ENCODE measurements around the gene MPL.
"Not testable (repeated sequence)": the region's sequence is repeated elsewhere in the genome, so short reads cannot be mapped to it uniquely, and the experiment has no call there.

MPL gene

DNA sequence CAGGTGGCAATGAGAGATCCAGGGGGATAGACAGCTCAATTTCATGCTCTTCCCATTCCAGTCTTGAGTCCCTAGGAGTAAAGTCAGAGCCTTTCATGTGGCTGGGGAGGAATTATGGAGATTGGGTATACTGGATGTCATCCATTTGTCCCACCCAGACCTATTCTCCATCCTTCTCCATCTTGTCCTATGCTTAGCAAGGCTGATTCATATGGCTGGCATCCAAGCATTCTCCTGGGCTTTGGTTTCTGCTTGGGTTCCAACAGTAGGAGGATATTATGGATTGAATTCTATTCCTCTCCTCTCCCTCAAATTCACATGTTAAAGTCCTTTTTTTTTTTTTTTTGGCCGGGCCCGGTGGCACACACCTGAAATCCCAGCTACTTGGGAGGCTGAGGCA lies 17.3 kb downstream of the MPL start:
- DNase-seq (ENCODE audit: low spot score) = no peak

DNA sequence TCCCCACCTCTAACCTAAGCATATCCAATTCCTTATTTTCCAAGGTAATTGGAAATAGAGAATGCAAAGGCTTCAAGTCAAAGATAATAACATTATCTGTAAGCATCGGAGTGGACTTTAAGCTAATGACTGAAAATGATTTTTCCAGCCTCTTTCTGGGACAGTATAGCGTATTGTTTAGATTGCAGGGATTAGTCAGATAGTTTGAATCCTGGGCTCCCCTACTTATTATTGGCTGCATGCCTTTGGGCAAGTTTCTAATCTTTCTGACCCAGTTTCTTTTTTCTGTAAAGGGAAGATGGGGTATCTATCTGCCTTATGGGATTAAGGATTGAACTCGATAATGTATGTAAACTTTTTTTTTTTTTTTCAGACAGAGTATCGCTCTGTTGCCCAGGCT lies 19.6 kb downstream of the MPL start:
- no peak for DNase-seq (ENCODE audit: low spot score)

GRCh38 chr1:43358121-43358745 lies 20.6 kb downstream of the MPL start:
- DNase-seq (ENCODE audit: low spot score) = peak; percentile 60

- peak; percentile 93 for DNase-seq (ENCODE audit: low spot score)
These were observed 21.4 kb downstream of the MPL start, which contains the start of gene CDC20 for GRCh38 chr1:43358746-43359693. Gene CDC20, plus strand, starts transcription at chr1:43358981. Its CDS starts 235 bp downstream, at chr1:43359216.

DNA sequence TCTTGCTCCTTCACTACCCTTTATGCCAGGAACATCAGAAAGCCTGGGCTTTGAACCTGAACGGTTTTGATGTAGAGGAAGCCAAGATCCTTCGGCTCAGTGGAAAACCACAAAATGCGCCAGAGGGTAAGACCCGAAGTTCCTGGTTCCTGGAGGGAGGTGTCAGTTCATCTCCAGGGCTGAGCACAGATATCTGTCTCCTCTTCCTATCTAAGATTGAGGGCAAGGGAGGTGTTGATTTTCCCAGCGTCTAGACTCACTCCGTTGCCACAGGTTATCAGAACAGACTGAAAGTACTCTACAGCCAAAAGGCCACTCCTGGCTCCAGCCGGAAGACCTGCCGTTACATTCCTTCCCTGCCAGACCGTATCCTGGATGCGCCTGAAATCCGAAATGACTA lies 22.1 kb downstream of the MPL start:
- DNase-seq (ENCODE audit: low spot score) = no peak

DNA sequence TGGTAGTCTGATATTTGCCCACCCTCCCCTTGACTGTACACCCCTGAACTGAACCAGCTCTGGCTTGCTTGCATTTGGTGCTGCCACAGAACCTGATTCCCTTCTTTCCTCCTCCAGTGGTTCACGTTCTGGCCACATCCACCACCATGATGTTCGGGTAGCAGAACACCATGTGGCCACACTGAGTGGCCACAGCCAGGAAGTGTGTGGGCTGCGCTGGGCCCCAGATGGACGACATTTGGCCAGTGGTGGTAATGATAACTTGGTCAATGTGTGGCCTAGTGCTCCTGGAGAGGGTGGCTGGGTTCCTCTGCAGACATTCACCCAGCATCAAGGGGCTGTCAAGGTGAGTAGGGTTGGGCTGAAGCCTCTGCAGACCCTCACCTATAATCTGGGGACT lies 23.0 kb downstream of the MPL start:
- no peak for DNase-seq (ENCODE audit: low spot score)

- DNase-seq (ENCODE audit: low spot score) = no peak
These were observed 25.8 kb downstream of the MPL start for GRCh38 chr1:43363283-43363934.

- no peak for DNase-seq (ENCODE audit: low spot score)
These were observed 26.4 kb downstream of the MPL start for GRCh38 chr1:43363935-43364525.

GRCh38 chr1:43365678-43366077 lies 28.1 kb downstream of the MPL start:
- no peak for DNase-seq (ENCODE audit: low spot score)

DNA sequence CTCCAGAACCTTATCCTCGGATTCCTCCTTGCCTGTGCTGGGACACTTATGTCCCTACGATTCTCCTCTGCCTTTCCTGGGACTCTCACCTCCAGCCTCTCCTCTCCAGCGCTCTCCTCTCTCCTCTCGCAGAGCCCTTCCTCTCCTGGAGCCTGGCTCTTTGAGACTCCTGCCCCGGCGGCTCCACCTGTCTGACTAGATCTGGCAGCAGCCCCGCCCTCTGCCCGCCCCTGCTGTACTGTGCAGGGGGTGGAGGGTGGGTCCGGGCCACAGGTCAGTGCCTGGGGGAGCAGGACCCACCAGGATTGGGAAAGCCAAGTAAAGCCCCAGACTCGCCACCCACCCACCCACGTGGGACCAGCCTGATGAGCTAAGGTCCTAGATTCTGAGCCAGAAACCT lies 28.6 kb downstream of the MPL start:
- no peak for DNase-seq (ENCODE audit: low spot score)

DNA sequence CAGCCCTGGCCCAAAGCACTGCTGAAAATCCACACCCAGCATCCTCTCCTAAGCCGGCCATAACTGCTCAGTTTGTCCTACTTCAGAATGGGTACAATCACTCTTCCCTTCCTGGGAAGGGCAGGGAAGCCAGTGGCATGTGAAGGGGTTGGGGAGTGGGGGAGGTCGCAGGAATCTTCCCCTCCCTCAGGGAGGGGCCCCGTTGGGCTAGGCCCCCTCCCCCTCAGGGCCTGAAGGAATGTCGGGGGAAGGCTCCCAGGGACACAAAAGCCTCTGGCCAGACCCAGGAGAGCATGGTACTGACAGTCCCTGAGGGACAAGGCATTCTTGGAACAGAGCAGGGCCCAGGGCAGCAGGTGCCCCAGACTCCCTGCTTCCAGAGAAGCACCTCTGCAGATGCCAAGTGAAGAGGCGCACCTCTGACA lies 29.0 kb downstream of the MPL start:
- DNase-seq (ENCODE audit: low spot score) = no peak

GRCh38 chr1:43367026-43367903 lies 29.6 kb downstream of the MPL start:
- DNase-seq (ENCODE audit: low spot score) = peak; percentile 52

DNA sequence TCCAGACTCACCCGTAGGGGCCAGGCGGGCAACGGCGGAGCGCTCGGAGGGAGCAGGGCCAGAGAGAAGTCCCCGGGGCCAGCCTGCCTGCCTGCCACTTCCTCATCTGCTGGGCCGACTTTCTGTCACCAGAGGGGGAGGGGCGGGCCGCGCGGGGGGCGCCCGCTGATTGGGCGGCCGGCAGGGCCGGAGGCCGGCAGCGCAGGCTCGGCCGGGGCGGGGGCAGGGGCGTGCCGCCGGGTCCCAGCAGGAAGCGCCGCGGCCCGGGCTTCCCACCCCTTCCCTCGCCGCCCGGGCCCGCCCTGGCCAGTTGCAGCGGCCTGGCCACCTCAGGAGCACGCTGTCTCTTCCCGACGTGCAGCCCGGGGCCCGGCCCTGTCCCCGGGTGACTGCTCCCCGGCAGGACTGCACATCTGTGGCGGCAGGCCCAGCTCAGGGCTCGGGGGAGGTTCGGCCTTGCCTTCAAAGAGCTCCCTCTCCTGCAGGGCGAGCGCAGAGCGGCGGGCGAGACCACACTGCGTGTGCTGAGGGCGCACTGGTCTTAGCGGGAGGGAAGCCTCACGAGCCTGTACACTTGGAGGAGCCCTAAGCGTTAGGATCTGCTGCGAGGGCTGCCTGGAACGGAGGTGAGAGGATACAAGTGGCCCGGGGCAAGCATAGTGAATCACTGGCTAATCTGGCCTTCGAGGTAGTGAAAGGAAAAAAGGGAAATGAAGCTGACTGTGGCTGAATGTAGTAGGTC lies 30.5 kb downstream of the MPL start, which contains the start of gene ELOVL1:
TSS of gene ELOVL1 (minus strand) at position 108 of the 742 bp plus-strand sequence. CDS start 2,402 bp downstream, outside the sequence.
- DNase-seq (ENCODE audit: low spot score) = peak; percentile 98

DNA sequence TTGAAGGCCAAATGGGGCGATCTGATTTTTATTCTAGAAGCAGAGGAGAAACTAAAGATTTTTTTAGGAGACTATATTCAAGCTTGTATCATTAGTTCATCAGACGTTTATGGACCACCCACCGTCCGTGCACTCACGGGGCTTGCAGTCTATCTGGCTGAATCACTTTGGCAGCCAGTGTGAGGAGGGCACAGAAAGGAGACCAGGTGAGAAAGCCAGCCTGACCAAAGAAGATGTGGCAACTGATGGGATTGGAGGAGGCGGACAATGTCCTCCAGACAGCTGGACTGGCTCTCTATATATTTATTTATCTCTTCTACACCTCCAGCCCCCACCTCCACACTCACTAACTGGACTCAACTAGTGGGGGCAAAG lies 31.0 kb downstream of the MPL start:
- DNase-seq (ENCODE audit: low spot score) = no peak

DNA sequence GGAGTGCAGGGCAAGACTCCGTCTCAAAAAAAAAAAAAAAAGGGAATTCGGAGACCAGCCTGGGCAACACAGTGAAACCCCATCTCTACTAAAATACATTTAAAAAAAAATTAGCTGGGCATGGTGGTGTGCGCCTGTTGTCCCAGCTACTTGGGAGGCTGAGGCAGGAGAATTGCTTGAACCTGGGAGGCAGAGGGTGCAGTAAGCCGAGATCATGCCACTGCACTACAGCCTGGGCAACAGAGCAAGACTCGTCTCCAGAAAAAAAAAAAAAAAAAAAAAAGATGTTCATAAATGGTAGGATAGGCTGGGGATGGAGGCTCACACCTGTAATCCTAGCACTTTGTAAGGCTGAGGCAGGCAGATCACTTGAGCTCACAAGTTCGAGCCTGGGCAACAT lies 32.2 kb downstream of the MPL start:
- not testable (repeated sequence) for DNase-seq (ENCODE audit: low spot score)

- no peak for DNase-seq (ENCODE audit: low spot score)
These were observed 32.9 kb downstream of the MPL start for GRCh38 chr1:43370564-43370963.

- no peak for DNase-seq (ENCODE audit: low spot score)
These were observed 34.6 kb downstream of the MPL start for GRCh38 chr1:43372172-43372571.

DNA sequence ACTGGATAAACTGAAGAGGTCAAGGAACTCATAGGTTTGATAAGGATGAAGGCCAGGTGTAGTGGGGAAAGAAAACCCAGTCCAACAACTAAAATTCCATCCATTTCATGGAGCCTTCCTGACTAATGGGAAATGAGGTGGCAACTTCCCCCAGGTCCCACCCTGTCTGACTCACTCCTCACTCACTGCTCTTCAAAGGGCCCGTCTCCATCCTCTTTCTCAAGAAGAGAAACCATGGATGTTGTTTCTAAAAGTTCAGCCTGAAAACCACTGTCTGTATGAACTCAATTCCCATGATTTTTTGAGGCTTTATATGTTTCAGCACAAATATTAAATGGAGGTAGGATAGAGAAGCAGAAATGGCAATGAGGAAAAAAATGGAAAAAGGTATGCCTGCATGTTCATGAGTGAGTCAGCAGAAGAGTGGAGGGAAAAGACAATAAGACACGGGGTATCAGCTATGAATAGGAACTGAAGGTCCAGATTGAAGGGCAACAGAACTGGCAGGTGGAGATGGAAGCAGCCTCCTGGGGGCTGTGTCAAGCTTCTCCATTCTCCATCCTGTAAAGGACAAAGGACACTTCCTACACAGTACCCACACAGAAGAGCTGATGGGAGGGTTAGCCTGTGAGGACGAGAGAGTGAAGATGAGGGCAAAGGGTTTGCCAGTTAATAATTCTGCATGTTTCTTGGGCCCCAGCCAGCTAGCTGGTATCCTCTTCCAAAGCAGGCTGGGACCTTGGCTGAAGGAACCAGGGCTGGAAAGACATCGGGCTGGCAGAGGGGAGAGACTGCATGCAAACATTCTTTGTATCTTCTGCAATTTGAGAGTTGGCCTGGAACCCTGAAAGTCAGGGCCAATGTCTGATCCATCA lies 35.7 kb downstream of the MPL start:
- no peak for DNase-seq (ENCODE audit: low spot score)

GRCh38 chr1:43376723-43377235 lies 39.2 kb downstream of the MPL start:
- DNase-seq (ENCODE audit: low spot score) = no peak
